Heart right ventricle (tissue), 16 donors: ENCODE data around the gene DAGLA. TPM values are rescaled to one million over a fixed set of nuclear protein-coding genes. Genes with fewer than 3 reads are reported as not detected.

Experiments used
- ATAC-seq, 8 donors: fragments of 200-7000 bp; cut with Tn5 transposase; one replicate each; pipeline ENCODE4 v1.9.1; 2020; ENCODE audit warnings: mild to moderate bottlenecking in 8 of 8, moderate library complexity in 8 of 8, moderate number of reproducible peaks in 1 of 8
- DNase-seq, 2 donors: peaks; one replicate each; pipeline ENCODE4 v3.0.0-alpha.2; 2020
- H3K27ac ChIP-seq, 10 donors: fragments of 200-600 bp; sonication (generic) in 2 of 10; one replicate each; pipeline versions ENCODE4 v1.5.0 to v1.8.0; 2020 to 2022; ENCODE audit warnings: mild to moderate bottlenecking in 3 of 10
- H3K27me3 ChIP-seq, 7 donors: fragments of 200-600 bp; one replicate each; pipeline ENCODE4 v1.8.0; 2021 to 2022; ENCODE audit warnings: mild to moderate bottlenecking in 2 of 7
- H3K36me3 ChIP-seq, 9 donors: fragments of 200-600 bp; sonication (generic) in 1 of 9; one replicate each; pipeline versions ENCODE4 v1.5.0 to v1.8.0; 2020 to 2022; ENCODE audit warnings: mild to moderate bottlenecking in 2 of 9
- H3K4me1 ChIP-seq, 9 donors: fragments of 200-600 bp; sonication (generic) in 1 of 9; one replicate each; pipeline versions ENCODE4 v1.5.0 to v1.8.0; 2020 to 2022; ENCODE audit warnings: mild to moderate bottlenecking in 4 of 9
- H3K4me3 ChIP-seq, 10 donors: fragments of 200-600 bp; sonication (generic) in 2 of 10; one replicate each; pipeline versions ENCODE4 v1.5.0 to v1.8.0; 2020 to 2022; ENCODE audit warnings: mild to moderate bottlenecking in 7 of 10, moderate library complexity in 2 of 10
- H3K9me3 ChIP-seq, 11 donors: fragments of 200-600 bp in 10 of 11; sonication (generic) in 2 of 11; one replicate each; pipeline versions ENCODE4 v1.5.0 to v1.8.0; 2013 to 2022; ENCODE audit warnings: mild to moderate bottlenecking in 2 of 11, control low read depth in 1 of 11, moderate library complexity in 1 of 11
- WGBS, 2 donors: extraction: QIAGEN DNeasy Blood & Tissue Kit; methylation state at CpG; one replicate each; pipeline ENCODE4 v1.1.7; 2013; ENCODE audit warnings: inconsistent platforms in 1 of 2; 5-methylcytosine and 5-hydroxymethylcytosine counted together
- intact Hi-C, 10 donors: fragments of 100-400 bp; cut with DNase I; formaldehyde crosslinking; loops; one replicate each; pipeline versions ENCODE4 v1.11.1 to v1.14.2; 2022
- polyA plus RNA-seq, 2 donors: library from polyadenylated mRNA; stranded (reverse); fragments of 200-250 nt; gene quantifications; one replicate each; pipeline ENCODE4 v1.2.3, GENCODE V29; 2013
- total RNA-seq, 10 donors: library from RNA; stranded (reverse); fragmentation: NEBNext Ultra II Directional in 3 of 10; extraction: Animal tissue kit (Norgen Biotek cat#: 25700) in 3 of 10; gene quantifications; one replicate each; pipeline versions ENCODE4 v1.2.1 to v1.2.4, GENCODE V29; 2021 to 2023
- TF ChIP-seq, protein P1 (sequence below), 9 donors: fragments of 200-600 bp; sonication (generic) in 2 of 9; IDR thresholded peaks; one replicate each; pipeline versions ENCODE4 v1.5.0 to v1.8.0; 2021 to 2022; ENCODE audit warnings: antibody characterized with exemption in 9 of 9, mild to moderate bottlenecking in 5 of 9, moderate library complexity in 1 of 9
- donor health status: Arrhythmogenic right ventricular cardiomyopathy.
- donor health status: ischemic (EF 13 %, LVEDD 7.1; RV severe dilation, severe dysfunction).
- donor health status: healthy with polysubstance abuse.
- donor health status: DM: no; HTN: yes; CAD: no.
- donor health status: DM: no; HTN: no; CAD: no.
- donor health status: ischemic (EF 25% LVEDD 6.9; RV normal size, moderate dysfunction).
- donor health status: ischemic (EF 25% LVEDD 5.7; RV mildly dilated, moderate dysfunction).
- donor health status: healthy.
- donor health status: DM: yes; HTN: yes; CAD: no.
- donor health status: Ischemic cardiomyopathy.
- donor health status: ischemic (EF 35%, LVEDD 5.7; RV mildly dilated, moderate dysfunction).
- donor health status: nonischemic (EF 11% LVEDD 7.7; RV severe dilation, severe dysfunction).
- donor health status: DM: yes; HTN: yes; CAD: no.
- donor health status: PGD.
- donor health status: ischemic (EF 29% LVEDD 5.4; RV normal size, mild dysfunction).
- donor health status: nonischemic (EF 23%, LVEDD 6.1; RV moderate dilation, normal function).

DAGLA gene
- total and polyA plus RNA-seq, 12 donors, result 1.5 to 5.0 (median 3.2) TPM

DNA sequence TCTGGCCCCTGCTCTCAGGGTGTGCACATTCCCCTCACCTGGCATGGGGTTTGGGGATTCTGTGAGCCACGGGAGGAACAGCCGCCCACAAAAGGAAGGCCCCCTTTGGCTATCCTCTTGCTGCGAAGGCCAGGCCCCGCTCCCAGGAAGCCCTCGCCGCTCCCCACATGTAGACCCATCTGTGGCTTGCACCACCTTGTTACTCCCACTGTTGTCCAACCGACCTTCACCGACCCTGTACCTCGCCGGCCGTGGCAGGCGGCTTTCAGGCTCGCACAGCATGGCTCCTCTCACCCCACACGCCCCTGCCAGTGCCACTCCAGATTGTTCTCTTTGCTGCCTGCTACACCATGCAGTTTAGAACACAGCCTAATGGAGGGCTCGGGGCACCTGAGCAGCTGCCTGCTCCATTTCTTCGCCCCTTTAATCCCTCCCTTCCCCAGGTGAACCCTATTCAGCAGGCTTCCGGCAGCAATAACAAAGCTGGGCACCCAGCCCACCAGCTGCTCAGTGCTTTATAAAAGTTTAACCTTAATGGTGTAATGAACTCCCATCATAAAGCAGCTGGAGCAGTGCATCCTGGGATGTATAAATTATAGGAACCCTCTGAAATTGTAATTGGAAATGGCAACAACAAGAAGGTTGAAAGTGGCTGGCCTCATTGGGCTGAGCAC, 10.7 kb downstream of the DAGLA start:
- H3K4me1 ChIP-seq, result peaks cover 14 to 69% (median 48%) of the 10 kb centered on the region in 9 donors
- DNase-seq, result no peak

DNA sequence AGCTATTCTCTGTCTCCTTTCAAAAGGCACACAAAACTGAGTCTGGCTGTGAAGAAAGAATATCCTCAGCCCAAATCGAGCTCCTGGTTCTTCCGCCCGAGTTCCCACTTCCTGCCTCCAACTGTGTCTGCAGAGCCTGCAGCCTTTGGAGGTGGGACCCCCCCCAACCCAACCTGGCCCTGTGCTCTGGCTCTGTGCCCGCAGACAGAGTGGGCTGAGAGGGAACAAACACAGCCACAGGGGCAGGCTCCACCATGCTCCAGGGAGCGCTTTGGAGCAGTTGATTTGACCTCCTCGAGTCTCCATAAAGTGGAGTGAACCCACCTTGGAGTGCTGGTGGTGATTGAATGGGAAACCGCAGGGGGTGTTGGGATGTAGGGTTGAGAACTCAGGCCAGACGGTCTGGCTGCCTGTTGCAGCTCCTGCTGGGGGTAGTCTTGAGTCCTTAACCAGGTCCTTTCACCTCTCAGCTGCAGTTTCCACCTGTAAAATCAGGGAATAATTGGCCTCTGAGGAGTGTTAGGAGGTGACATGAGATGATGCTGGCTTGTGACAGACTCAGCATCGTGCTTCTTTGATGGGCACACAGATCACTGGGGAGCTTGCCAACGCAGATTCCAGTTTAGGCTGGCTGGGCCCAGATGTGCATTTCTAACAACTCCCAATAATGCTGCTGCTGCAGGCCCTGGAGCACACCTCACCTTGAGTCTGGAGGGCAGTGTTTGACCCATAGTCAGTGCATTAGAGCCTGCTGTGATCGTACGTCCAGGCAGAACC, 11.4 kb downstream of the DAGLA start:
- no peaks in the 10 kb centered on the region for H3K36me3 ChIP-seq
- TF ChIP-seq, protein P1, sequence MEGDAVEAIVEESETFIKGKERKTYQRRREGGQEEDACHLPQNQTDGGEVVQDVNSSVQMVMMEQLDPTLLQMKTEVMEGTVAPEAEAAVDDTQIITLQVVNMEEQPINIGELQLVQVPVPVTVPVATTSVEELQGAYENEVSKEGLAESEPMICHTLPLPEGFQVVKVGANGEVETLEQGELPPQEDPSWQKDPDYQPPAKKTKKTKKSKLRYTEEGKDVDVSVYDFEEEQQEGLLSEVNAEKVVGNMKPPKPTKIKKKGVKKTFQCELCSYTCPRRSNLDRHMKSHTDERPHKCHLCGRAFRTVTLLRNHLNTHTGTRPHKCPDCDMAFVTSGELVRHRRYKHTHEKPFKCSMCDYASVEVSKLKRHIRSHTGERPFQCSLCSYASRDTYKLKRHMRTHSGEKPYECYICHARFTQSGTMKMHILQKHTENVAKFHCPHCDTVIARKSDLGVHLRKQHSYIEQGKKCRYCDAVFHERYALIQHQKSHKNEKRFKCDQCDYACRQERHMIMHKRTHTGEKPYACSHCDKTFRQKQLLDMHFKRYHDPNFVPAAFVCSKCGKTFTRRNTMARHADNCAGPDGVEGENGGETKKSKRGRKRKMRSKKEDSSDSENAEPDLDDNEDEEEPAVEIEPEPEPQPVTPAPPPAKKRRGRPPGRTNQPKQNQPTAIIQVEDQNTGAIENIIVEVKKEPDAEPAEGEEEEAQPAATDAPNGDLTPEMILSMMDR (IDR thresholded peaks at IDR 0.05), result no peak
- H3K27ac ChIP-seq, result no peak overlapping the region
- H3K27me3 ChIP-seq, result no peaks in the 10 kb centered on the region
- ATAC-seq (no peak), DNase-seq (no peak)
- intact Hi-C loops, result no loop called here
- 68 to 74% methylated on average over 12 of the region's 12 CpGs for WGBS, 2 donors
- peaks cover 18 to 76% (median 54%) of the 10 kb centered on the region in 9 donors for H3K4me1 ChIP-seq
- H3K4me3 ChIP-seq, result no peak overlapping the region
- H3K9me3 ChIP-seq, result no peaks in the 10 kb centered on the region

More for the DNA sequence above, 10.7 kb downstream of the DAGLA start:
- intact Hi-C loops, result no loop called here
- Histone ChIP-seq H3K36me3 (no peaks in the 10 kb centered on the region), H3K9me3 (no peaks in the 10 kb centered on the region), H3K27me3 (peaks cover 0 to 4% (median 0%) of the 10 kb centered on the region in 7 donors), H3K27ac (no peak overlapping the region), H3K4me3 (no peak overlapping the region)
- 87 to 89% methylated on average over 17 of the region's 17 CpGs for WGBS, 2 donors
- no peak for ATAC-seq
- TF ChIP-seq, protein P1 (IDR thresholded peaks at IDR 0.05), result no peak

DNA sequence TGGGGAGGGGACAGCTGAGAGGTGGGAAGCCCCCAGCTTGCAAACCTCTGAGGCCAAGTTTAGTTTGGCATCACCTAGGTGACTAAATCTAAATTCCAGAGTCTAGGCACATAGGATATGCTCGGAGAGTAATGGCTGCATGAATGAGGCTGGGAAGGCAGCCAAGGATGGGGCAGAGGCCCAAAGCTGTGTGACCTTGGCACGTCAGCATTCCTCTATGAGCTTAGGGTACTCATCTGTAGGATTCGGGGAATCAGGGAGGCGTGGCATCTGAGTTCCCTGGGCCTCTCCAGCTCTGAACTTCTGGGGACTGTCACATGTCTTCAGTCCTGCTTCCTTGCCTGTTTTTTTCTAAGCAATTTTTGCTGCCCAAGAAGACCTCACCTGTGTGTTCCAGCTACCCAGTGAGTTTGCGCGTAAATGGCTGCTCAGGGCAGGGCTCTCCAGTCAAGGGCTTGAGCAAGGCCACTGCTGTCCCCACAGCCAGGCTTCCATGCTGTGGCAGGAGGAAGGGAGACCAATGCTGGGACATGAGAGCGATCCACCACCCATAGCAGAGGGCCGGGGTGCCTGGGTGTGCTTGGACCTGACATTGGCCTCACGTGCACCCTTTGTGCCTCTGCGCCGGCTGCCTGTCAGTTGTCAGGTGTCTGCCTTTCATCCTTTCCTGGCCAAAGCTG, 13.9 kb downstream of the DAGLA start:
- Histone ChIP-seq H3K36me3 (no peaks in the 10 kb centered on the region), H3K27me3 (no peaks in the 10 kb centered on the region), H3K4me1 (peaks cover 21 to 86% (median 67%) of the 10 kb centered on the region in 9 donors), H3K9me3 (no peaks in the 10 kb centered on the region), H3K27ac (peak overlapping the region; percentile 27 to 92 (median 78)), H3K4me3 (no peak overlapping the region)
- TF ChIP-seq, protein P1 (IDR thresholded peaks at IDR 0.05), result no peak
- WGBS, 2 donors, result 55 to 66% methylated on average over 11 of the region's 11 CpGs
- intact Hi-C loops, result no loop called here
- ATAC-seq (peak in 3 of 8 donors; percentile 12 to 41 (median 19)), DNase-seq (peak in 1 of 2 donors; percentile 60)

DNA sequence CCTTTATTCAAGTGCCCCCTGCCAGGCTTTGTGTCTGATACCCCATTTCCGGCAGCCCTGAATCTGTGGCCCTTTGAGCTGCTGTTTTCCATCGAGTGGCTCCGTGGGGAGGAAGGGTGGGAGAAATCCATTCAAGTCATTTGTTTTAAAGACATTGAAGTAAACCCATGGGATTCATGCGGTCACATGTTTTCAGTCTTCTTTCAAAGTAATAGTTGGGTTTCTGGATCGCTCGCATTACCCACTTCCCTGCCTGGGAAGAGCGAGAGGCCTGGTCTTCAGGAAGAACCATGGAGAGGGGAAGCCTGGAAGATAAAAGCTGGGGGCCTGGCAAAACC, 14.4 kb downstream of the DAGLA start:
- H3K4me1 ChIP-seq, result peaks cover 21 to 86% (median 68%) of the 10 kb centered on the region in 9 donors
- no peaks in the 10 kb centered on the region for H3K9me3 ChIP-seq
- ATAC-seq (peak in 1 of 8 donors; percentile 0), DNase-seq (no peak)
- H3K4me3 ChIP-seq, result no peak overlapping the region
- H3K36me3 ChIP-seq, result no peaks in the 10 kb centered on the region
- 64 to 65% methylated on average over 7 of the region's 7 CpGs for WGBS, 2 donors
- intact Hi-C loops, result no loop called here
- peak overlapping the region; percentile 27 to 92 (median 78) for H3K27ac ChIP-seq
- TF ChIP-seq, protein P1 (IDR thresholded peaks at IDR 0.05), result no peak
- no peaks in the 10 kb centered on the region for H3K27me3 ChIP-seq
